VCaP (cell line): ENCODE results near the gene CAMKMT.

Source experiments
- H3K27ac ChIP-seq: fragments of 450-650 bp; 2 replicates; pipeline ENCODE4 v1.5.1; 2017
- TF ChIP-seq, protein P1 (sequence below): fragments of 450-650 bp; conservative IDR thresholded peaks from 2 replicates; pipeline ENCODE4 v1.5.1; 2017; ENCODE audit warnings: mild to moderate bottlenecking, moderate library complexity

The CAMKMT gene

DNA sequence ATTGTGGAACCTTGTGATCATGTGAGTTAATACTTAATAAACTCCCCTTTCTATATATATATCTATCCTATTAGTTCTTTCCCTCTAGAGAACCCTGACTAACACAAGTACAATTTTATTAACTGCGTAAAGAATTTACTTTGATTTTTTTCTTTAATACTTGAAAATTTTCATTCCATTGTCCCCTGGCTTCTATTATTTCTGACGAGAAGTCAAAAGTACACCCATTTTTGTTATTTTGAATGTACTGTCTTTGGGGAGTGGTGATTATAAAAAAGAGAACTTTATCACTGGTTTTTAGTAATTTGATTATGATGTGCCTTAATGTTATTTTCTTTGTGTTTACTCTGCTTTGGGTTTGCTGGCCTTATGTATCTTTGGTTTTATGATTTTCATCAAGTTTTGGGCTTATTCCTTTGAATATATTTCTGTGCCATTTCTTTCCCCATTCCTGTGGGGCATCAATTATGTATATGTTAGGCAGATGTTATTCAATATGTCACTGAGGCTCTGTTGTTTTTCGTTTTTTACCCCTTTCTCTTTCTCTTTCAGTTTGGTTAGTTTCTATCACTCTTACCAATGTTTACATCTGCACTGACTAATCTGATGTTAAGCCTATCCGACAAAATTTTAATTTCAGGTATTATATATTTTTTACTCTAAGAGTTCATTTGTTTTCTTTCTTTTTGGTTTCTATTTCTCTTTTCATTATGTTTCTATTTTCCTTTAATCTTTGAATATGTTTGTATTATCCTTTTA is 271.4 kb downstream of the CAMKMT start:
- no peak overlapping the region for H3K27ac ChIP-seq
- TF ChIP-seq, protein P1, sequence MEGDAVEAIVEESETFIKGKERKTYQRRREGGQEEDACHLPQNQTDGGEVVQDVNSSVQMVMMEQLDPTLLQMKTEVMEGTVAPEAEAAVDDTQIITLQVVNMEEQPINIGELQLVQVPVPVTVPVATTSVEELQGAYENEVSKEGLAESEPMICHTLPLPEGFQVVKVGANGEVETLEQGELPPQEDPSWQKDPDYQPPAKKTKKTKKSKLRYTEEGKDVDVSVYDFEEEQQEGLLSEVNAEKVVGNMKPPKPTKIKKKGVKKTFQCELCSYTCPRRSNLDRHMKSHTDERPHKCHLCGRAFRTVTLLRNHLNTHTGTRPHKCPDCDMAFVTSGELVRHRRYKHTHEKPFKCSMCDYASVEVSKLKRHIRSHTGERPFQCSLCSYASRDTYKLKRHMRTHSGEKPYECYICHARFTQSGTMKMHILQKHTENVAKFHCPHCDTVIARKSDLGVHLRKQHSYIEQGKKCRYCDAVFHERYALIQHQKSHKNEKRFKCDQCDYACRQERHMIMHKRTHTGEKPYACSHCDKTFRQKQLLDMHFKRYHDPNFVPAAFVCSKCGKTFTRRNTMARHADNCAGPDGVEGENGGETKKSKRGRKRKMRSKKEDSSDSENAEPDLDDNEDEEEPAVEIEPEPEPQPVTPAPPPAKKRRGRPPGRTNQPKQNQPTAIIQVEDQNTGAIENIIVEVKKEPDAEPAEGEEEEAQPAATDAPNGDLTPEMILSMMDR, result no peak

DNA sequence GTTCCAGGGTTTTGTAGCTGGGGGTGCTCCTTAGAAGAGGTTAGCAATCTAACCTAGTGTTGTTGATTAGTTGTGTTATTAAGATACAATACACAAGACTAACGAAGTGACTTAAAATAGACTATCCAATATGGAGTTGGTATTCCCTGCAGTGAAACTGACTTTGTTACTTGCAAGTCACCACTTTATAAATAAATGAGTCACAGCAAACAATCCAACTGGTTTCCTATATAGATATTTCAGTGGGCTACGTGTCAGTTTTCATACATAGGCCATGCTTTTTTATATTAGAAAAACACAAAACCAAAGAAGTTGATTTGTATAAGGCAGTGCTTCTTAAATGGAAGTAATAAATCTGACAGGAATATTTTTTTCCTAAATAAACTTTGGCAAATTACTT is 274.0 kb downstream of the CAMKMT start:
- H3K27ac ChIP-seq, result no peak overlapping the region
- TF ChIP-seq, protein P1, result no peak

DNA sequence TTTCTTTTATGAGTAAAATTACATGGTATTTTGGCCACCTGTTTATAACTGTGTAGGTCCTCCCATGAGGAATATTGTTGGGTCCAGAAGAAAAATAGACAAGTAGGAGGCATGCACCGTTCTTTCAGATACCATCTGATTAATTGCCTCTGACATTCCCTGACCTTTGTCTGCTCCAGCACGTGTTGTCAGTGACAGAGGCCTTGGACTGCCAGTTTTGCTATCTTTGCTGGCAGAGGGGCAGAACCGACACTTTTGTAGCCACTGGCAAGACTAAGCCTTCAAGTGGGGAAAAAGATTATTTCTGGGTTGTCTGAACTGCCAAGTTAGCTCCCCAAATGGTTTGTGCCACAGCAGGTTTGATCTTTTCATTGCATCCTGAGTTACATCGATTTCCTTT is 276.9 kb downstream of the CAMKMT start:
- H3K27ac ChIP-seq, result no peak overlapping the region
- TF ChIP-seq, protein P1, result no peak

DNA sequence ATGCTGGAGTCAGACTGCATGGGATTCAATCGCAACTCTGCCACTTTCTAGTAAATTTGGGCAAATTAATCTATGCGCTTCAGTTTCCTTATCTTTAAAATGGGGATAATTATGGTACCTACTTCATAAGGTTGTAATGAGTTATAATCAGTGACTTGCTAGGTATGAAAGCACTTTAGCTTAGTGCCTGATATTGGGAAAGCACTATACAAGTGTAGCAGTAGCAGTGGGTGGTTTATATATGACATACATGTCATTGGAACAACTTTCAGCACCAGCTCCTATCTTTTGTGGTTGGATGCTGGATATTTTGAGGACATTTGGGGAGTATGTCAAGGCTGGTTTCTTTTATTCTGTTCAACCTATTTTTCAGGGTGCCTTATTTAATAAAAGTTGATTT is 277.7 kb downstream of the CAMKMT start:
- no peak overlapping the region for H3K27ac ChIP-seq
- TF ChIP-seq, protein P1, result no peak

DNA sequence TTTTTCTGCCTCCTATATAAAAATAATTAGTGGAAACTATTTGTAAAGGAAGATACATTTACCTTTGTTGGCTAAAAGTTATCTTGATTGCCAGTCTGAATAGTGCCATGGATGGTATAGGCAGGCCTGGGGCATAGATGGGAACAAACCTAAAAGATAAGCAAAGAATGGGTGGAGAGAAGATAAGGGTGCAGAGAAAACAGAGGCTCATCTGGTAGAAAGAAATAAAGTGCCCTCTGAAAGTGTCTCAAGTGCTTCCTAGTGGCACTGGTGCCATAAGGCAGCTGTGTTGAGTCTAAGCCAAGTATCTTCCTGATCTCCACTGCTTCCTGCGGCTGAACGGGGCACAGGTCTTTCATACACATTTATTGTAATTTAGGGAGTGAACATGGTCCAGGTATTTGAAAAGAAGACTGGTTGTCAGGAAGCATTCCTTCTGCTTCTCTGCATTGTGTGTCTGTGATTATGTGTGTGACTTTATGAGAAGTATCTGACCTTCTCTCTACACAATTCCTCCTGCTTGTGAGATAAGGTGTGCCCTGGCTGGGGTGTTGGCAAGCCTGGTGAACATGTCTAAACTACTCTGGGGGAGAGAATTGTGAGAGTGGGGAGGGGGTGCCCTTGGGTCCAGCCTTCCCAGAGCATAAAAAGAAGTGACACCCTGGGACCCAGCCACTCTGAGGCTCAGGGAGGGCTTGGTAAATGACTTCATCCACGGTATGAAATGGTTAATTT is 280.5 kb downstream of the CAMKMT start:
- no peak overlapping the region for H3K27ac ChIP-seq
- TF ChIP-seq, protein P1, result no peak

DNA sequence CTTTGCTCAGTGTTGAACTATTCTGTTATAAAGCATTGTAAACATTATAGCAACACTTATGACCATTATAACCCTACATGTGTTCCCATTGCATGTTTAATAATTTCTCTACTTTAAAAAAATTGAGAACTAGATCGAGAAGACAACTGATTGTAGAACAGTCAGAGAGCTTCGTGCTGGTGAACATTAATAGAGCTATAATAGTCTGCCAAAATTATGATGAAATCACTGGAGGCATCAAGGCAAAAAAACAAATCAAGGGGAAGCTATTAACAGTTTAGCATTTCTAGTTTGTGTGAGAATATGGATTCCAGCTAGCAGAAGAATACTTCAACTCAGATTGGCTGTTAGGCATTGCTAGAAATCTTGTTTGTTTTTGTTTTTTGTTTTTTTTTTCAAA is 284.2 kb downstream of the CAMKMT start:
- no peak overlapping the region for H3K27ac ChIP-seq
- TF ChIP-seq, protein P1, result no peak

DNA sequence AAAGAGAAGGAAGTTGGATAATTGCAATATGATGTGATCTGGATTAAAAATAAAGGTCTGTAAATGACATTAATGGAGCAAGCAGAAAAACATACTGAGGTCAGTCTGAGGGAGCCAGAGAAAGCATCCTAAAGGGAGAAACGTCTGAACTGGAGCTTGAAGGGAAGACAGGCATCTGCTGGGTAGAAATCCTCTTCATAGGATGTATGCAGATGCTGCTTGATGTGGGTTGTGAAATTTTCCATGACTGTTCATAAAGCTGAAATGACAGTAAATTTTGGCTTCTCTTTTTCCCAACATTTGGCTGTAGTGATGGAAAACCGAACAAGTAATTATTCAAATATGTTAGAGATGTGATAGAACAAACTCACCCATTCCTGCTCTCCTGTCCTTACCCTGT is 287.6 kb downstream of the CAMKMT start:
- TF ChIP-seq, protein P1, result no peak
- H3K27ac ChIP-seq, result no peak overlapping the region
